ENCODE measurements around the gene RNF40. TPM values are rescaled to one million over a fixed set of nuclear protein-coding genes. Genes with fewer than 3 reads are reported as not detected.

RNF40 gene
- total RNA-seq, 1 experiment from 2014 or later: 90.3 TPM

- Histone ChIP-seq H3K9ac (ENCODE audit: low read length) (no peak overlapping the region), H3K36me3 (ENCODE audit: control insufficient read depth in 1 of 2, insufficient read depth in 2 of 2, low read length in 2 of 2) (peaks cover 58 to 68% of the 10 kb centered on the region in 2 experiments), H3K4me2 (ENCODE audit: low read length) (no peak overlapping the region), H3K4me3 (replicated peaks in 1 of 2; ENCODE audit: low read depth in 1 of 2, low read length in 2 of 2) (no peak overlapping the region), H2AFZ (ENCODE audit: low read depth, low read length, poor library complexity, severe bottlenecking) (no peak overlapping the region), H3K27ac (ENCODE audit: low read depth, low read length) (no peak overlapping the region), H3K9me2 (ENCODE audit: insufficient read depth) (no peaks in the 10 kb centered on the region), H3K27me3 (ENCODE audit: insufficient read depth, low read length) (no peaks in the 10 kb centered on the region), H3K9me3 (ENCODE audit: control insufficient read depth in 1 of 2, insufficient read depth in 1 of 2, low read depth in 1 of 2, low read length in 2 of 2) (no peaks in the 10 kb centered on the region), H3K79me2 (ENCODE audit: insufficient read depth, low read length) (peaks cover 26% of the 10 kb centered on the region), H3K4me1 (ENCODE audit: control insufficient read depth in 1 of 2, insufficient read depth in 2 of 2, low read length in 2 of 2) (peaks cover 5 to 9% of the 10 kb centered on the region in 2 experiments; a peak in 2 of 4 replicates), H4K20me1 (ENCODE audit: insufficient read depth) (no peaks in the 10 kb centered on the region)
- no peak for ATAC-seq
- intact Hi-C loops (cut with micrococcal nuclease): no loop called here
- DNase-seq (ENCODE audit: low read depth, low spot score): no peak
- TF ChIP-seq ZBTB33 (IDR thresholded peaks at IDR 0.05; ENCODE audit: extremely low read depth, insufficient replicate concordance, low read length) (no peak), SP1 (IDR thresholded peaks at IDR 0.05; ENCODE audit: low read depth) (no peak), POLR2A (IDR thresholded peaks at IDR 0.05; ENCODE audit: borderline replicate concordance, extremely low read depth, insufficient read depth, insufficient read length) (no peak), EZH2 (IDR thresholded peaks at IDR 0.05) (no peak), JUND (IDR thresholded peaks at IDR 0.05) (no peak), SIN3A (IDR thresholded peaks at IDR 0.05; ENCODE audit: low read depth) (no peak), YY1 (IDR thresholded peaks at IDR 0.05; ENCODE audit: extremely low read depth, insufficient replicate concordance, low read depth, low read length) (no peak), POLR2AphosphoS5 (IDR thresholded peaks at IDR 0.05; ENCODE audit: low read depth, low read length) (no peak), CTCF (IDR thresholded peaks at IDR 0.05 in 2 of 3, conservative IDR thresholded peaks at IDR 0.05 in 1 of 3; ENCODE audit: borderline replicate concordance in 1 of 3, insufficient read depth in 1 of 3, low read depth in 2 of 3, low read length in 2 of 3) (no peak), CEBPB (IDR thresholded peaks at IDR 0.05; ENCODE audit: low read depth) (no peak)
- CTCF ChIA-PET: no interaction called here
- BruUV-seq (replicated peaks): no TSS peak
- RAD21 ChIA-PET (ENCODE audit: low non-redundant PET in 1 of 2, low total read pairs in 2 of 2, uncharacterized antibody in 2 of 2, unreplicated experiment in 2 of 2): no interaction called here
- POLR2A ChIA-PET: no interaction called here
Observed at GRCh38 chr16:30767767-30768465, 5.8 kb downstream of the RNF40 start.
